Common myeloid progenitor, CD34-positive (primary cell): ENCODE data around the gene CHRNA4.

Experiments
- CTCF ChIA-PET: fragments of 350-600 bp; sonication (Branson Sonifier 250); formaldehyde crosslinking; loops from one replicate; lab custom pipeline; 2021; ENCODE audit warnings: antibody characterized with exemption; lab: Charles Lee
- POLR2A ChIA-PET: fragments of 350-600 bp; sonication (Branson Sonifier 250); formaldehyde crosslinking; loops from one replicate; lab custom pipeline; 2021; ENCODE audit warnings: antibody characterized with exemption; lab: Charles Lee
- DNase-seq, 3 donors: peaks; one replicate each; pipeline versions ENCODE4 v3.0.0 to v3.0.0-alpha.2; 2013
- H3K27ac ChIP-seq, 2 experiments: 1 replicate in 1 of 2; 2 replicates in 1 of 2; pipeline ENCODE4 v1.7.0; 2013; ENCODE audit warnings: inconsistent platforms in 2 of 2, low read length in 2 of 2, mild to moderate bottlenecking in 2 of 2, low read depth in 1 of 2, moderate library complexity in 1 of 2; ENCODE audit not compliant: severe bottlenecking in 2 of 2, insufficient read depth in 1 of 2, poor library complexity in 1 of 2
- H3K27me3 ChIP-seq, 5 experiments: replicated peaks in 2 of 5; 1 replicate in 3 of 5; 2 replicates in 2 of 5; pipeline versions ENCODE4 v1.6.1 to v1.7.0; 2013; ENCODE audit warnings: low read length in 4 of 5, mild to moderate bottlenecking in 2 of 5, moderate library complexity in 2 of 5, inconsistent platforms in 1 of 5; ENCODE audit not compliant: insufficient read depth in 5 of 5, control insufficient read depth in 4 of 5
- H3K36me3 ChIP-seq, 4 experiments: 1 replicate in 2 of 4; 2 replicates in 2 of 4; pipeline versions ENCODE4 v1.6.1 to v1.7.0; 2013; ENCODE audit warnings: low read length in 3 of 4, control low read depth in 1 of 4, mild to moderate bottlenecking in 1 of 4; ENCODE audit not compliant: control insufficient read depth in 4 of 4, insufficient read depth in 4 of 4
- H3K4me1 ChIP-seq, 4 experiments: 1 replicate in 3 of 4; 2 replicates in 1 of 4; pipeline versions ENCODE4 v1.6.1 to v1.7.1; 2013; ENCODE audit warnings: low read length in 3 of 4, mild to moderate bottlenecking in 3 of 4, control low read depth in 1 of 4, inconsistent platforms in 1 of 4, moderate library complexity in 1 of 4; ENCODE audit not compliant: control insufficient read depth in 4 of 4, insufficient read depth in 4 of 4; ENCODE audit errors: control extremely low read depth in 1 of 4
- H3K4me3 ChIP-seq, 7 experiments: 1 replicate in 4 of 7; 2 replicates in 3 of 7; pipeline versions ENCODE4 v1.5.1 to v1.7.0; 2013; ENCODE audit warnings: mild to moderate bottlenecking in 7 of 7, low read length in 6 of 7, moderate library complexity in 6 of 7, inconsistent platforms in 2 of 7, low read depth in 2 of 7, control low read depth in 1 of 7; ENCODE audit not compliant: insufficient read depth in 4 of 7, control insufficient read depth in 1 of 7; ENCODE audit errors: extremely low read depth in 1 of 7
- H3K9me3 ChIP-seq, 5 experiments: 1 replicate in 4 of 5; 2 replicates in 1 of 5; pipeline versions ENCODE4 v1.6.1 to v1.7.1; 2013; ENCODE audit warnings: low read length in 4 of 5, mild to moderate bottlenecking in 2 of 5, inconsistent platforms in 1 of 5, low read depth in 1 of 5, moderate library complexity in 1 of 5; ENCODE audit not compliant: control insufficient read depth in 4 of 5, insufficient read depth in 2 of 5; ENCODE audit errors: control extremely low read depth in 1 of 5
- WGBS: methylation state at CpG from one replicate; pipeline ENCODE4 v1.1.5; 2013; ENCODE audit not compliant: insufficient coverage; 5-methylcytosine and 5-hydroxymethylcytosine counted together

Gene CHRNA4

GRCh38 chr20:63362436-63363009 is 1.4 kb upstream of the CHRNA4 start:
- no peak overlapping the region for H3K4me3 ChIP-seq
- H3K9me3 ChIP-seq = no peaks in the 10 kb centered on the region
- WGBS = 72% methylated on average over 15 of the region's 16 CpGs
- no peak overlapping the region for H3K27ac ChIP-seq
- no peaks in the 10 kb centered on the region for H3K36me3 ChIP-seq
- H3K27me3 ChIP-seq = peaks cover 0 to 71% (median 17%) of the 10 kb centered on the region in 5 experiments
- ChIA-PET CTCF (interaction anchor here (1.6 kb wide), 1 partner anchor 19 kb away, joined by 6 read pairs; no protein-coding TSS in a partner anchor), POLR2A (no interaction called here)
- H3K4me1 ChIP-seq = peaks cover 0 to 8% (median 2%) of the 10 kb centered on the region in 4 experiments
- no peak for DNase-seq

- CTCF ChIA-PET = interaction anchor here (1.6 kb wide), 1 partner anchor 19 kb away, joined by 6 read pairs; no protein-coding TSS in a partner anchor
- Histone ChIP-seq H3K9me3 (no peaks in the 10 kb centered on the region), H3K27me3 (peaks cover 0 to 74% (median 14%) of the 10 kb centered on the region in 5 experiments), H3K4me3 (no peak overlapping the region), H3K36me3 (no peaks in the 10 kb centered on the region), H3K27ac (no peak overlapping the region), H3K4me1 (peaks cover 0 to 8% (median 2%) of the 10 kb centered on the region in 4 experiments)
- POLR2A ChIA-PET = interaction anchor here (0.8 kb wide), 1 partner anchor 10 kb away, joined by 3 read pairs; no protein-coding TSS in a partner anchor
- DNase-seq = peak in 2 of 3 donors; percentile 22 to 45
- 5% methylated on average over 41 of the region's 50 CpGs for WGBS
Measured at GRCh38 chr20:63361519-63362435, 628 bp upstream of the CHRNA4 start.

- DNase-seq = no peak
- Histone ChIP-seq H3K4me3 (peak overlapping the region in 2 of 7 experiments; percentile 5 to 11), H3K36me3 (no peaks in the 10 kb centered on the region), H3K4me1 (peaks cover 0 to 8% (median 2%) of the 10 kb centered on the region in 4 experiments), H3K9me3 (no peaks in the 10 kb centered on the region), H3K27ac (no peak overlapping the region), H3K27me3 (peaks cover 0 to 71% (median 14%) of the 10 kb centered on the region in 5 experiments)
- CTCF ChIA-PET = no interaction called here
- POLR2A ChIA-PET = interaction anchor here (0.7 kb wide), 1 partner anchor 51 kb away, joined by 4 read pairs; no protein-coding TSS in a partner anchor
- 25% methylated on average over 31 of the region's 38 CpGs for WGBS
Measured at GRCh38 chr20:63359937-63360849, 956 bp downstream of the CHRNA4 start.

GRCh38 chr20:63359164-63359934 is 1.8 kb downstream of the CHRNA4 start:
- Histone ChIP-seq H3K27ac (no peak overlapping the region), H3K4me1 (peaks cover 0 to 8% (median 2%) of the 10 kb centered on the region in 4 experiments), H3K9me3 (no peaks in the 10 kb centered on the region), H3K27me3 (peaks cover 0 to 66% (median 14%) of the 10 kb centered on the region in 5 experiments), H3K36me3 (no peaks in the 10 kb centered on the region), H3K4me3 (no peak overlapping the region)
- POLR2A ChIA-PET = interaction anchor here (0.7 kb wide), 1 partner anchor 50 kb away, joined by 4 read pairs; no protein-coding TSS in a partner anchor
- WGBS = 82% methylated on average over 34 of the region's 42 CpGs
- DNase-seq = no peak
- CTCF ChIA-PET = no interaction called here

DNA sequence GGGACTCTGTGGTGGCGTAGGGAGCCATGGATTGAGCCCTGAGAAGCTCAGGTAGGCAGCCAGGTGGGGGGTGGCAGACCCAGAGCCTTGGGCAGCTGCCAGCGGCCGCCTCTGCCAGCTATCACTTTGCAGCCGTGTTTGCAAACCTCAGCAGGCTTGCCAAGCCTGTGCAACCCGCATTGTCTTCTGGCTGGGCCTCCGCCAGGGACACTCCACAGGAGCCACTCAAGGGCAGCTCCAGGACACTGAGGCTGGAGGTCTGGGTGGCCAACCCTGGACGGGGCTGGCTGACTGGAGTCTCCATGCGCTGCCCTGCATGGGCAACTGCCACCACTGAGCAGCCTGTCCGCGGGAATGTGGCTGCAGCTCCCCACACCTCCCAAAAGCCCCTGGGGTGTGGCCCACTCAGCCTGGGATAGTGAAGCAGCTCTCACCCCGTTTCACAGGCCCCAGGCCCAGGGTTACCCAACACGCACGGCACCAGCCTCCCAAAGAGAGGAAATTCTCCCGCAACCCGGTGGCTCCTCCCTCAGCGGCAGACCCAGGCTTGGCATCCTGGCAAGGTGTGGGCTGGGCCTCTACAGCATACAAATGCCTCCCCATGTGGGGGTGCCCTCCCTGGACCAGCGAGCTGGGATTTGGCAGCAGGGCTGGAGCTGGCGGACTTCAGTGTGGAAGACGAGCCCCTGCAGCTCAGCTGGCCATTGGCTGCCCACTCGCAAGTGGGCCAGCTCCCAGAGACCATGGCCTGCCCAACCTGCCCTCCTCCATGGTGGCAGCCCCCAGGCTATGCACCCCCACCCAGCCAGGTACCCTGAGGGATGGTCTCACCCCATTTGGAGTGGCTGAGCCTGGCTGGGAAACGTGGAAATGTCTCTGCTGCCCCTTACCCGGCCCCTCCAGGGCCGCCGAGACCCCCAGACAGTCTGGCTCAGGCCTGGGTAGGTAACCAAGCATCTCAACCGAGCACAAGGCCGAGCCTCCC is 2.9 kb downstream of the CHRNA4 start:
- CTCF ChIA-PET = no interaction called here
- POLR2A ChIA-PET = interaction anchor here (0.6 kb wide), 1 partner anchor 178 kb away, joined by 3 read pairs; no protein-coding TSS in a partner anchor
- H3K9me3 ChIP-seq = no peaks in the 10 kb centered on the region
- H3K27ac ChIP-seq = no peak overlapping the region
- H3K4me1 ChIP-seq = peaks cover 0 to 8% (median 2%) of the 10 kb centered on the region in 4 experiments
- no peak overlapping the region for H3K4me3 ChIP-seq
- WGBS = 84% methylated on average over 21 of the region's 26 CpGs
- no peak for DNase-seq
- H3K27me3 ChIP-seq = peaks cover 0 to 55% (median 12%) of the 10 kb centered on the region in 5 experiments
- no peaks in the 10 kb centered on the region for H3K36me3 ChIP-seq
